PC-3 (cell line): ENCODE data around the gene PBX2. TPM values are rescaled to one million over a fixed set of nuclear protein-coding genes. Genes with fewer than 3 reads are reported as not detected.

Experiments
- ATAC-seq: fragments of 200-7000 bp; cut with Tn5 transposase; 2 replicates; pipeline ENCODE4 v1.9.1; 2020; ENCODE audit warnings: mild to moderate bottlenecking, moderate library complexity
- BruUV-seq: library from RNA; stranded (reverse); fragments of 400-500 nt; replicated peaks from 2 replicates; lab custom pipeline; 2021; lab: Mats Ljungman, UMichigan
- CTCF ChIA-PET: fragments of 300-600 bp; sonication (Branson Sonifier 250); formaldehyde crosslinking; loops from one replicate; lab custom pipeline; 2022; ENCODE audit warnings: antibody characterized with exemption; lab: Charles Lee
- POLR2A ChIA-PET: fragments of 300-600 bp; sonication (Branson Sonifier 250); formaldehyde crosslinking; loops from one replicate; lab custom pipeline; 2022; ENCODE audit warnings: antibody characterized with exemption; ENCODE audit not compliant: unreplicated experiment; lab: Charles Lee
- DNase-seq: peaks from one replicate; pipeline ENCODE4 v3.0.0-alpha.2; 2015
- H2AFZ ChIP-seq: fragments of 300-600 bp; sonication (generic); 2 replicates; pipeline ENCODE4 v1.6.0; 2016; ENCODE audit warnings: antibody characterized with exemption, low read length
- H3F3A ChIP-seq: fragments of 300-600 bp; sonication (generic); one replicate; pipeline ENCODE4 v1.6.0; 2017; ENCODE audit warnings: antibody characterized with exemption, low read length, control low read depth, mild to moderate bottlenecking; ENCODE audit not compliant: unreplicated experiment
- H3K27ac ChIP-seq: fragments of 300-600 bp; sonication (generic); 2 replicates; pipeline ENCODE4 v1.5.1; 2016; ENCODE audit warnings: mild to moderate bottlenecking, low read length
- H3K27me3 ChIP-seq: fragments of 300-600 bp; sonication (generic); 2 replicates; pipeline ENCODE4 v1.6.1; 2016; ENCODE audit warnings: low read length, mixed read lengths
- H3K36me3 ChIP-seq: fragments of 300-600 bp; sonication (generic); 2 replicates; pipeline ENCODE4 v1.6.1; 2016; ENCODE audit warnings: low read depth, mixed run types, low read length, mixed read lengths
- H3K4me1 ChIP-seq: fragments of 300-600 bp; sonication (generic); 2 replicates; pipeline ENCODE4 v1.5.1; 2016; ENCODE audit warnings: low read length; ENCODE audit not compliant: insufficient read depth
- H3K4me2 ChIP-seq: fragments of 300-600 bp; sonication (generic); 2 replicates; pipeline ENCODE4 v1.6.0; 2016; ENCODE audit warnings: low read length
- H3K4me3 ChIP-seq: fragments of 300-600 bp; sonication (generic); 2 replicates; pipeline ENCODE4 v1.5.1; 2016; ENCODE audit warnings: mild to moderate bottlenecking, low read length, mixed read lengths
- H3K79me2 ChIP-seq: fragments of 300-600 bp; sonication (generic); 2 replicates; pipeline ENCODE4 v1.6.1; 2017; ENCODE audit warnings: low read length, mixed read lengths
- H3K9ac ChIP-seq: fragments of 300-600 bp; sonication (generic); 2 replicates; pipeline ENCODE4 v1.6.0; 2016; ENCODE audit warnings: mild to moderate bottlenecking, low read length
- H3K9me2 ChIP-seq: fragments of 300-600 bp; sonication (generic); replicated peaks from 2 replicates; pipeline ENCODE4 v1.6.1; 2016; ENCODE audit warnings: mixed run types, low read length, mixed read lengths
- H3K9me3 ChIP-seq: fragments of 300-600 bp; sonication (generic); 2 replicates; pipeline ENCODE4 v1.6.1; 2016; ENCODE audit warnings: low read length, mixed read lengths
- H4K20me1 ChIP-seq: fragments of 300-600 bp; sonication (generic); 2 replicates; pipeline ENCODE4 v1.6.1; 2016; ENCODE audit warnings: low read length, mixed read lengths
- EZH2 ChIP-seq: fragments of 300-600 bp; sonication (generic); IDR thresholded peaks from one replicate; pipeline ENCODE4 v1.6.1; 2017; ENCODE audit warnings: antibody characterized with exemption, mild to moderate bottlenecking, low read length; ENCODE audit not compliant: unreplicated experiment
- EZH2phosphoT487 ChIP-seq: fragments of 300-600 bp; sonication (generic); IDR thresholded peaks from 2 replicates; pipeline ENCODE4 v1.6.1; 2018; ENCODE audit warnings: mild to moderate bottlenecking, antibody characterized with exemption, low read length, borderline replicate concordance
- intact Hi-C: fragments of 100-400 bp; cut with micrococcal nuclease; formaldehyde crosslinking; loops from 2 replicates; pipeline ENCODE4 v1.9.0; 2023
- total RNA-seq: library from RNA; depleted of rRNA; stranded (reverse); fragments of >200 nt; gene quantifications from 2 replicates; pipeline ENCODE4 v1.2.3, GENCODE V29; 2014
- TF ChIP-seq, protein P1 (sequence below): fragments of 300-600 bp; sonication (generic); conservative IDR thresholded peaks from 2 replicates; pipeline ENCODE4 v1.5.1; 2017; ENCODE audit warnings: antibody characterized with exemption, low read depth, mild to moderate bottlenecking, low read length

Gene PBX2
- total RNA-seq, 1 experiment from 2014 or later, result 25.3 TPM

DNA sequence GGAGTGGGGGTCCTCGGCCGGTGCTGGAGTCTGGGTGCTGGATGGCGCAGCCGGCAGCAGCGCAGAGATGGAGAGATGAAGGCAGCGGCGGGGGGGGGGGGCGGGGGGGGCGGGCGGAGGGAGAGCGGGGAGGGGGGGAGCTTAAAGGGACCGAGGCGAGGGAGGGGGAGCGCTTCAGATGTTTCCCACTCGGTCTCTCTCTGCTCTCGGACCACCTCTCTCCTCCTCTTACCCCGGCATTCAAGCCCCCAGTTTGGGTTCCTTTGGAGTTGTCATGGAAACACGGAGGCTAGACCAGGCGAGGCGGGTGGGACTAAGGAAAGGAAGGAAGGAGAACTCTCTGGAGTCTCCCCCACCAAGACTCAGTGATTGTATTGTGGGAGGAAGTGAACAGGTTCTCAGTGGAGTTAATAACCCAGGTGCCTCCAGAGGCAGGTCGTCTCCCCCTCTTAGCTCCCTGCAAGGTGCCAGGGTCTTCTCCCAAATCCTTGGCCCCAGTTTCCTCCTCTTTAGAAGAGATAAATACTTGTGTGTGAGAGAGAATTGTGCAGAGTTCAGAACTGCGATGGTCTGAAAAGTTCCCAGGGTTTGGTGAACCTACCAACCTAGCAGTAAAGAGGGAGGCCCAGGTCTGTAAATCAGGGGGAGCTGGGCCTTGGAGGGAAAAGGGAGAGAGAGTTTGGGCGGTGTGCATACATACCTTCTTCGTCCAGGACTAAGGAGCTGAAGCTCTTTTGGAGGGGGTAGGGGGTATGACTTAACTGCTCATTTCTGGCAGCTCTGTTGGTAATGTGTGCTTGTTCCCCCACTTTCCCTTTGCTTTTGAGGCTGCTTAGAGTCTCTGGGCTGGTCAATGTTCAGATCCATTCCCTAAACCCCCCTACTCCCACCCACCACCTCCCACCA is 37.9 kb downstream of the PBX2 start, which contains the start of gene PRRT1:
Gene PRRT1 (minus strand): TSS at position 77 of the 906 bp plus-strand sequence. CDS start 112 bp downstream, outside the sequence.
- CTCF ChIA-PET, result no interaction called here
- Histone ChIP-seq H3K9me2 (no peaks in the 10 kb centered on the region), H3K27ac (no peak within 1 kb of the TSS), H3K9ac (0 out of 2 replicates have a peak within 1 kb of the TSS, but pooled peaks have one; percentile 94), H3K4me1 (peaks cover 12% of the 10 kb centered on the region), H2AFZ (no peak within 1 kb of the TSS), H3K36me3 (no peaks in the 10 kb centered on the region), H4K20me1 (no peaks in the 10 kb centered on the region), H3F3A (no peaks in the 10 kb centered on the region), H3K79me2 (peaks cover 29% of the 10 kb centered on the region), H3K4me2 (peak within 1 kb of the TSS; percentile 95; the same call in 1 of the 2 replicates), H3K9me3 (no peaks in the 10 kb centered on the region), H3K4me3 (peak within 1 kb of the TSS; percentile 96; the same call in 1 of the 2 replicates), H3K27me3 (no peaks in the 10 kb centered on the region)
- POLR2A ChIA-PET, result interaction anchor here (0.7 kb wide), 1 partner anchor 23 kb away, joined by 3 read pairs; no protein-coding TSS in a partner anchor
- no TSS peak for BruUV-seq
- intact Hi-C loops, result no loop called here
- ATAC-seq (no peak), DNase-seq (no peak)
- TF ChIP-seq, protein P1, sequence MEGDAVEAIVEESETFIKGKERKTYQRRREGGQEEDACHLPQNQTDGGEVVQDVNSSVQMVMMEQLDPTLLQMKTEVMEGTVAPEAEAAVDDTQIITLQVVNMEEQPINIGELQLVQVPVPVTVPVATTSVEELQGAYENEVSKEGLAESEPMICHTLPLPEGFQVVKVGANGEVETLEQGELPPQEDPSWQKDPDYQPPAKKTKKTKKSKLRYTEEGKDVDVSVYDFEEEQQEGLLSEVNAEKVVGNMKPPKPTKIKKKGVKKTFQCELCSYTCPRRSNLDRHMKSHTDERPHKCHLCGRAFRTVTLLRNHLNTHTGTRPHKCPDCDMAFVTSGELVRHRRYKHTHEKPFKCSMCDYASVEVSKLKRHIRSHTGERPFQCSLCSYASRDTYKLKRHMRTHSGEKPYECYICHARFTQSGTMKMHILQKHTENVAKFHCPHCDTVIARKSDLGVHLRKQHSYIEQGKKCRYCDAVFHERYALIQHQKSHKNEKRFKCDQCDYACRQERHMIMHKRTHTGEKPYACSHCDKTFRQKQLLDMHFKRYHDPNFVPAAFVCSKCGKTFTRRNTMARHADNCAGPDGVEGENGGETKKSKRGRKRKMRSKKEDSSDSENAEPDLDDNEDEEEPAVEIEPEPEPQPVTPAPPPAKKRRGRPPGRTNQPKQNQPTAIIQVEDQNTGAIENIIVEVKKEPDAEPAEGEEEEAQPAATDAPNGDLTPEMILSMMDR, result no peak
- TF ChIP-seq EZH2phosphoT487 (no peak), EZH2 (no peak)

GRCh38 chr6:32151181-32151862 is 38.7 kb downstream of the PBX2 start:
- Histone ChIP-seq H3K4me2 (no peak overlapping the region), H2AFZ (no peak overlapping the region), H3K9me2 (no peaks in the 10 kb centered on the region), H3K4me1 (peaks cover 12% of the 10 kb centered on the region), H3F3A (no peaks in the 10 kb centered on the region), H3K27ac (no peak overlapping the region), H4K20me1 (no peaks in the 10 kb centered on the region), H3K27me3 (no peaks in the 10 kb centered on the region), H3K79me2 (peaks cover 23% of the 10 kb centered on the region), H3K36me3 (no peaks in the 10 kb centered on the region), H3K9me3 (no peaks in the 10 kb centered on the region), H3K4me3 (no peak overlapping the region), H3K9ac (no peak overlapping the region)
- ATAC-seq, result no peak
- ChIA-PET POLR2A (interaction anchor here (0.7 kb wide), 1 partner anchor 22 kb away, joined by 3 read pairs; no protein-coding TSS in a partner anchor), CTCF (no interaction called here)
- DNase-seq, result no peak
- BruUV-seq, result no TSS peak
- TF ChIP-seq EZH2 (no peak), EZH2phosphoT487 (no peak)
- TF ChIP-seq, protein P1, result no peak
- intact Hi-C loops, result no loop called here
